HG03521 (cell line): ENCODE measurements around the gene NHERF2.

ENCODE experiments used
- ATAC-seq: cut with Tn5 transposase; IDR thresholded peaks from one replicate; pipeline ENCODE4 v1.9.1; 2021; ENCODE audit warnings: mild to moderate bottlenecking, moderate library complexity; ENCODE audit not compliant: unreplicated experiment

NHERF2 gene

GRCh38 chr16:2056681-2057407 lies 30.1 kb downstream of the NHERF2 start:
- no peak for ATAC-seq

GRCh38 chr16:2057438-2057837 lies 30.7 kb downstream of the NHERF2 start:
- no peak for ATAC-seq

GRCh38 chr16:2058420-2058819 lies 31.7 kb downstream of the NHERF2 start:
- no peak for ATAC-seq

- no peak for ATAC-seq
Measured at GRCh38 chr16:2058872-2059271, 32.2 kb downstream of the NHERF2 start.

- no peak for ATAC-seq
Measured at GRCh38 chr16:2060346-2060745, 33.6 kb downstream of the NHERF2 start.

- ATAC-seq, result no peak
Measured at GRCh38 chr16:2061023-2061422, 34.3 kb downstream of the NHERF2 start.

- no peak for ATAC-seq
Measured at GRCh38 chr16:2061526-2061925, 34.8 kb downstream of the NHERF2 start.

GRCh38 chr16:2062801-2063200 lies 36.1 kb downstream of the NHERF2 start:
- no peak for ATAC-seq

- no peak for ATAC-seq
Measured at GRCh38 chr16:2063861-2064260, 37.2 kb downstream of the NHERF2 start.

- no peak for ATAC-seq
Measured at GRCh38 chr16:2064368-2064945, 37.8 kb downstream of the NHERF2 start.

- ATAC-seq, result no peak
Measured at GRCh38 chr16:2066139-2066538, 39.4 kb downstream of the NHERF2 start.

- no peak for ATAC-seq
Measured at GRCh38 chr16:2070576-2071453, 44.1 kb downstream of the NHERF2 start.

GRCh38 chr16:2071454-2072202 lies 44.9 kb downstream of the NHERF2 start:
- ATAC-seq, result no peak

- ATAC-seq, result no peak
Measured at GRCh38 chr16:2072926-2073325, 46.2 kb downstream of the NHERF2 start.

GRCh38 chr16:2074071-2074470 lies 47.4 kb downstream of the NHERF2 start:
- ATAC-seq, result no peak

GRCh38 chr16:2075631-2076030 lies 48.9 kb downstream of the NHERF2 start:
- no peak for ATAC-seq

- ATAC-seq, result no peak
Measured at GRCh38 chr16:2076072-2076865, 49.6 kb downstream of the NHERF2 start.

- ATAC-seq, result no peak
Measured at GRCh38 chr16:2077016-2077415, 50.3 kb downstream of the NHERF2 start.

GRCh38 chr16:2077696-2078095 lies 51.0 kb downstream of the NHERF2 start:
- ATAC-seq, result no peak

- ATAC-seq, result no peak
Measured at GRCh38 chr16:2078096-2078495, 51.4 kb downstream of the NHERF2 start.
